Smooth muscle cell (in vitro differentiated cells): Measurements from ENCODE around the gene OVOL2. TPM values are rescaled to one million over a fixed set of nuclear protein-coding genes. Genes with fewer than 3 reads are reported as not detected.

Source experiments
- DNase-seq: peaks from one replicate; lab custom pipeline; 2025; ENCODE audit not compliant: unreplicated experiment; lab: John Stamatoyannopoulos, UW
- H2AFZ ChIP-seq: fragments of 200-600 bp; sonication (generic); 2 replicates; pipeline ENCODE4 v1.6.0; 2016; ENCODE audit warnings: antibody characterized with exemption, low read depth, mild to moderate bottlenecking
- H3F3A ChIP-seq: fragments of 200-600 bp; sonication (generic); 2 replicates; pipeline ENCODE4 v1.6.0; 2017; ENCODE audit warnings: antibody characterized with exemption, low read depth
- H3K27ac ChIP-seq: fragments of 200-600 bp; sonication (generic); 2 replicates; pipeline ENCODE4 v1.5.1; 2016; ENCODE audit warnings: low read depth, mild to moderate bottlenecking
- H3K27me3 ChIP-seq: fragments of 200-600 bp; sonication (generic); 2 replicates; pipeline ENCODE4 v1.6.1; 2016; ENCODE audit warnings: low read depth, mild to moderate bottlenecking
- H3K36me3 ChIP-seq: fragments of 200-600 bp; sonication (generic); 2 replicates; pipeline ENCODE4 v1.5.1; 2016; ENCODE audit warnings: low read depth
- H3K4me1 ChIP-seq: fragments of 200-600 bp; sonication (generic); 2 replicates; pipeline ENCODE4 v1.5.1; 2016; ENCODE audit warnings: low read depth
- H3K4me2 ChIP-seq: fragments of 200-600 bp; sonication (generic); 2 replicates; pipeline ENCODE4 v1.6.0; 2016; ENCODE audit warnings: mild to moderate bottlenecking
- H3K4me3 ChIP-seq: fragments of 200-600 bp; sonication (generic); 2 replicates; pipeline ENCODE4 v1.5.1; 2016; ENCODE audit warnings: mild to moderate bottlenecking
- H3K79me2 ChIP-seq: fragments of 200-600 bp; sonication (generic); 2 replicates; pipeline ENCODE4 v1.6.0; 2016; ENCODE audit warnings: low read depth, mild to moderate bottlenecking
- H3K9ac ChIP-seq: fragments of 200-600 bp; sonication (generic); 2 replicates; pipeline ENCODE4 v1.6.0; 2016; ENCODE audit warnings: low read depth
- H3K9me3 ChIP-seq: fragments of 200-600 bp; sonication (generic); replicated peaks from 2 replicates; pipeline ENCODE4 v1.5.1; 2016; ENCODE audit warnings: low read depth
- H4K20me1 ChIP-seq: fragments of 200-600 bp; sonication (generic); 2 replicates; pipeline ENCODE4 v1.6.0; 2016; ENCODE audit warnings: low read depth
- CTCF ChIP-seq: fragments of 200-600 bp; sonication (generic); IDR thresholded peaks from 2 replicates; pipeline ENCODE4 v1.5.1; 2017; ENCODE audit warnings: borderline replicate concordance, mild to moderate bottlenecking, antibody characterized with exemption; ENCODE audit not compliant: insufficient read depth, poor library complexity, severe bottlenecking
- WGBS: methylation state at CpG from one replicate; pipeline ENCODE4 v1.1.7; 2016; ENCODE audit warnings: low lambda C conversion rate; 5-methylcytosine and 5-hydroxymethylcytosine counted together
- polyA plus RNA-seq: library from polyadenylated mRNA; unstranded; fragments of >200 nt; fragmentation: Nextera tagmentation; extraction: Ambion mirVana; gene quantifications from 2 replicates; pipeline ENCODE4 v1.2.1, GENCODE V29; 2016
- total RNA-seq: library from RNA; depleted of rRNA; stranded (reverse); fragments of >200 nt; gene quantifications from 2 replicates; pipeline ENCODE4 v1.2.3, GENCODE V29; 2014

Gene OVOL2
- total and polyA plus RNA-seq, 2 experiments from 2014 or later, result 1.1 TPM; not detected in 1

GRCh38 chr20:18046535-18046934, 11.2 kb downstream of the OVOL2 start:
- Histone ChIP-seq H3K4me3 (no peak overlapping the region), H3K4me1 (no peaks in the 10 kb centered on the region), H3K79me2 (no peaks in the 10 kb centered on the region), H3K9me3 (no peaks in the 10 kb centered on the region), H3K27me3 (peaks cover 4% of the 10 kb centered on the region), H3F3A (no peaks in the 10 kb centered on the region), H4K20me1 (no peaks in the 10 kb centered on the region), H3K4me2 (no peak overlapping the region), H2AFZ (no peak overlapping the region), H3K9ac (no peak overlapping the region), H3K36me3 (no peaks in the 10 kb centered on the region), H3K27ac (no peak overlapping the region)
- no peak for TF ChIP-seq CTCF
- no peak for DNase-seq
- 92% methylated on average over 4 of the region's 4 CpGs for WGBS

- H4K20me1 ChIP-seq, result no peaks in the 10 kb centered on the region
- no peaks in the 10 kb centered on the region for H3K36me3 ChIP-seq
- H3K27ac ChIP-seq, result no peak overlapping the region
- H3K4me2 ChIP-seq, result no peak overlapping the region
- 84% methylated on average over 9 of the region's 9 CpGs for WGBS
- H3F3A ChIP-seq, result no peaks in the 10 kb centered on the region
- no peak overlapping the region for H3K9ac ChIP-seq
- no peaks in the 10 kb centered on the region for H3K79me2 ChIP-seq
- H3K4me3 ChIP-seq, result no peak overlapping the region
- TF ChIP-seq CTCF, result no peak
- no peak for DNase-seq
- H2AFZ ChIP-seq, result no peak overlapping the region
- H3K27me3 ChIP-seq, result peaks cover 4% of the 10 kb centered on the region
- no peaks in the 10 kb centered on the region for H3K9me3 ChIP-seq
- H3K4me1 ChIP-seq, result no peaks in the 10 kb centered on the region
These were observed 15.5 kb downstream of the OVOL2 start for GRCh38 chr20:18042229-18042628.

- Histone ChIP-seq H3K9ac (no peak overlapping the region), H3K4me3 (no peak overlapping the region), H4K20me1 (no peaks in the 10 kb centered on the region), H3K4me1 (no peaks in the 10 kb centered on the region), H3F3A (no peaks in the 10 kb centered on the region), H3K27ac (no peak overlapping the region), H3K36me3 (no peaks in the 10 kb centered on the region), H3K9me3 (no peaks in the 10 kb centered on the region), H3K79me2 (no peaks in the 10 kb centered on the region), H3K27me3 (peaks cover 4% of the 10 kb centered on the region), H2AFZ (no peak overlapping the region), H3K4me2 (no peak overlapping the region)
- DNase-seq, result no peak
- TF ChIP-seq CTCF, result no peak
- WGBS, result 89% methylated on average over 15 of the region's 15 CpGs
These were observed 16.3 kb downstream of the OVOL2 start for GRCh38 chr20:18041462-18041861.

GRCh38 chr20:18039063-18039462, 18.7 kb downstream of the OVOL2 start:
- Histone ChIP-seq H3K27me3 (no peaks in the 10 kb centered on the region), H3K9me3 (no peaks in the 10 kb centered on the region), H3K79me2 (no peaks in the 10 kb centered on the region), H3F3A (no peaks in the 10 kb centered on the region), H3K9ac (no peak overlapping the region), H3K27ac (no peak overlapping the region), H3K4me1 (peaks cover 5% of the 10 kb centered on the region), H4K20me1 (no peaks in the 10 kb centered on the region), H3K4me2 (no peak overlapping the region), H3K4me3 (no peak overlapping the region), H2AFZ (no peak overlapping the region), H3K36me3 (no peaks in the 10 kb centered on the region)
- WGBS, result 94% methylated on average over 5 of the region's 5 CpGs
- DNase-seq, result no peak
- no peak for TF ChIP-seq CTCF
